K562 (cell line): ENCODE data around the gene RSPH6A. TPM values are rescaled to one million over a fixed set of nuclear protein-coding genes. Genes with fewer than 3 reads are reported as not detected.

Experiments used
- ATAC-seq: fragments of 200-7000 bp; cut with Tn5 transposase; 3 replicates; pipeline ENCODE4 v1.9.1; 2020; ENCODE audit warnings: moderate library complexity
- BruUV-seq: library from RNA; stranded (reverse); fragments of 400-500 nt; replicated peaks from 2 replicates; lab custom pipeline; 2021; lab: Mats Ljungman, UMichigan
- CTCF ChIA-PET: fragments of 300-600 bp; formaldehyde crosslinking; extraction: SDS; loops from one replicate; lab custom pipeline; 2021; ENCODE audit warnings: low intra/inter-chr PET ratio; lab: Yijun Ruan, JAX
- POLR2A ChIA-PET: fragments of 300-600, 350-650 bp; sonication (Branson Sonifier 250); formaldehyde crosslinking; extraction: SDS; loops from one replicate; lab custom pipeline; 2021; ENCODE audit warnings: antibody characterized with exemption, inconsistent platforms; lab: Yijun Ruan, JAX
- DNase-seq, 4 experiments: peaks; one replicate each; pipeline versions ENCODE4 v3.0.0 to v3.0.0-alpha.2; 2011 to 2018; ENCODE audit warnings: low spot score in 3 of 4, mixed read lengths in 3 of 4; ENCODE audit errors: extremely low read depth in 1 of 4
- FAIRE-seq: peaks from 2 replicates; lab custom pipeline; 2011; peaks lifted over from hg19 to GRCh38; lab: Jason Lieb, UNC
- H2AFZ ChIP-seq: 2 replicates; pipeline ENCODE4 v1.6.0; 2011; ENCODE audit warnings: low read depth, low read length, control low read depth, inconsistent platforms
- H3K27ac ChIP-seq: fragments of 200-600 bp; 3 replicates; pipeline ENCODE4 v1.8.0; 2011; ENCODE audit warnings: low read depth, mild to moderate bottlenecking, control low read depth, inconsistent platforms, low read length, moderate library complexity, mixed read lengths; ENCODE audit errors: extremely low read depth
- H3K27me3 ChIP-seq, 2 experiments: fragments of 300-600 bp in 1 of 2; 2 replicates in 1 of 2; 3 replicates in 1 of 2; pipeline versions ENCODE4 v1.6.0 to v1.8.0; 2011; ENCODE audit warnings: inconsistent platforms in 2 of 2, low read length in 2 of 2, mild to moderate bottlenecking in 1 of 2, mixed read lengths in 1 of 2, moderate library complexity in 1 of 2; ENCODE audit not compliant: control insufficient read depth in 2 of 2, insufficient read depth in 2 of 2
- H3K36me3 ChIP-seq: fragments of 300-600 bp; 3 replicates; pipeline ENCODE4 v1.8.0; 2011; ENCODE audit warnings: mild to moderate bottlenecking, low read length, inconsistent platforms; ENCODE audit not compliant: control insufficient read depth, insufficient read depth
- H3K4me1 ChIP-seq, 2 experiments: fragments of 200-600 bp in 1 of 2; replicated peaks in 1 of 2; 2 replicates in 1 of 2; 3 replicates in 1 of 2; pipeline versions ENCODE4 v1.5.1 to v1.8.0; 2011; ENCODE audit warnings: inconsistent platforms in 2 of 2, low read length in 2 of 2, mild to moderate bottlenecking in 1 of 2, mixed read lengths in 1 of 2, moderate library complexity in 1 of 2; ENCODE audit not compliant: control insufficient read depth in 2 of 2, insufficient read depth in 2 of 2
- H3K4me2 ChIP-seq: 2 replicates; pipeline ENCODE4 v1.6.1; 2011; ENCODE audit warnings: low read length, control low read depth, inconsistent platforms, mixed read lengths; ENCODE audit not compliant: insufficient read depth
- H3K4me3 ChIP-seq: fragments of 200-600 bp; sonication (generic), shearing (Covaris generic); 2 replicates; pipeline ENCODE4 v1.5.1; 2016; ENCODE audit warnings: control low read depth, inconsistent platforms
- H3K79me2 ChIP-seq: fragments of 200-600 bp; 3 replicates; pipeline ENCODE4 v1.8.0; 2011; ENCODE audit warnings: low read length, inconsistent platforms; ENCODE audit not compliant: control insufficient read depth, insufficient read depth
- H3K9ac ChIP-seq, 2 experiments: 2 replicates each; pipeline versions ENCODE4 v1.6.0 to v1.6.1; 2011; ENCODE audit warnings: low read depth in 2 of 2, low read length in 2 of 2, control low read depth in 1 of 2, inconsistent platforms in 1 of 2, mild to moderate bottlenecking in 1 of 2, mixed read lengths in 1 of 2; ENCODE audit not compliant: insufficient read depth in 1 of 2
- H3K9me1 ChIP-seq: one replicate; pipeline ENCODE4 v1.6.0; 2011; ENCODE audit warnings: inconsistent platforms, mild to moderate bottlenecking, low read length, moderate library complexity; ENCODE audit not compliant: control insufficient read depth, insufficient read depth
- H3K9me3 ChIP-seq: replicated peaks from 2 replicates; pipeline ENCODE4 v1.5.1; 2011; ENCODE audit warnings: low read depth, low read length, inconsistent platforms; ENCODE audit not compliant: control insufficient read depth, insufficient read depth
- H4K20me1 ChIP-seq: replicated peaks from 2 replicates; pipeline ENCODE4 v1.6.1; 2011; ENCODE audit warnings: low read length, inconsistent platforms, mixed read lengths; ENCODE audit not compliant: control insufficient read depth, insufficient read depth
- CAMTA2 ChIP-seq: fragments of 250-450 bp; sonication (Bioruptor Pico); conservative IDR thresholded peaks from 2 replicates; pipeline ENCODE4 v1.5.1; 2022
- E2F3 ChIP-seq: fragments of 250-450 bp; sonication (Bioruptor Pico); IDR thresholded peaks from 2 replicates; pipeline ENCODE4 v1.4.0; 2020; ENCODE audit warnings: mild to moderate bottlenecking
- GTF2B ChIP-seq: IDR thresholded peaks from 2 replicates; pipeline ENCODE4 v1.6.1; 2011; ENCODE audit not compliant: insufficient read length; ENCODE audit errors: extremely low read depth
- ILK ChIP-seq: fragments of 450-650 bp; IDR thresholded peaks from 2 replicates; pipeline ENCODE4 v1.6.1; 2016; ENCODE audit warnings: missing genetic modification characterization, low read depth, mild to moderate bottlenecking, missing compliant biosample characterization, moderate library complexity, borderline replicate concordance
- KLF10 ChIP-seq: fragments of 250-450 bp; sonication (Bioruptor Pico); IDR thresholded peaks from 2 replicates; pipeline ENCODE4 v1.6.1; 2021; ENCODE audit warnings: matching md5 sums
- PRPF4 ChIP-seq: fragments of 200-400 bp; formaldehyde crosslinking; IDR thresholded peaks from one replicate; pipeline ENCODE4 v1.6.1; 2017; ENCODE audit warnings: low read length, low read depth, mild to moderate bottlenecking; ENCODE audit not compliant: insufficient read depth, poor library complexity, severe bottlenecking
- TBP ChIP-seq: optimal IDR thresholded peaks from 2 replicates; pipeline ENCODE3; 2011; ENCODE audit warnings: low read depth, low read length, improper control_type of control experiment
- ZNF407 ChIP-seq: fragments of 450-650 bp; IDR thresholded peaks from 2 replicates; pipeline ENCODE4 v1.6.1; 2016; ENCODE audit warnings: low read depth
- ZZZ3 ChIP-seq: fragments of 450-650 bp; IDR thresholded peaks from 2 replicates; pipeline ENCODE4 v1.6.1; 2016; ENCODE audit warnings: antibody characterized with exemption, mild to moderate bottlenecking, moderate library complexity
- WGBS: fragments of 100-300 bp; shearing (Covaris generic); methylation state at CpG from one replicate; pipeline ENCODE4 v1.1.6; 2016; ENCODE audit warnings: low coverage, mixed read lengths; ENCODE audit not compliant: insufficient coverage; ENCODE audit errors: missing lambda C conversion rate; 5-methylcytosine and 5-hydroxymethylcytosine counted together
- in situ Hi-C: fragments of 300-500 bp; cut with MboI; formaldehyde crosslinking; loops from 4 replicates; pipeline ENCODE4 v1.15.0; 2018; ENCODE audit warnings: inconsistent platforms, mixed read lengths
- intact Hi-C: fragments of 100-400 bp; cut with micrococcal nuclease; formaldehyde crosslinking; loops from 2 replicates; pipeline ENCODE4 v1.14.2; 2022
- polyA plus RNA-seq, 8 experiments: library from polyadenylated mRNA; depleted of rRNA in 4 of 8; stranded (reverse) in 5 of 8; unstranded in 3 of 8; fragments of >200 nt; fragmentation: Nextera tagmentation in 2 of 8; fragmentation: Illumina TruSeq in 1 of 8; extraction: Ambion mirVana in 2 of 8; extraction: Trizol in 1 of 8; gene quantifications; 2 replicates each; pipeline versions ENCODE4 v1.2.1 to v1.2.3, GENCODE V29; 2011 to 2014; ENCODE audit warnings: inconsistent platforms in 1 of 8, missing spikeins in 1 of 8
- total RNA-seq, 7 experiments: library from RNA; depleted of rRNA in 6 of 7; stranded (reverse); fragments of >200 nt in 6 of 7; fragmentation: Illumina TruSeq in 2 of 7; extraction: Trizol in 2 of 7; gene quantifications; 2 replicates each; pipeline versions ENCODE4 v1.2.1 to v1.2.3, GENCODE V29; 2011 to 2021; ENCODE audit warnings: low replicate concordance in 1 of 7
- TF ChIP-seq, protein P1 (sequence below): fragments of 250-450 bp; sonication (Bioruptor Pico); IDR thresholded peaks from 2 replicates; pipeline ENCODE4 v1.5.0; 2021; ENCODE audit warnings: mild to moderate bottlenecking, moderate library complexity

Gene RSPH6A
- total and polyA plus RNA-seq, 9 of the 15 experiments (the other 6 are each of a cell fraction or from before 2014, with no cell fraction given) = 0.03 to 0.15 (median 0.07) TPM; not detected in 5

GRCh38 chr19:45793178-45793564 lies 21.9 kb downstream of the RSPH6A start:
- Histone ChIP-seq H3K4me2 (peak overlapping the region; percentile 49; the same call in 1 of the 2 replicates), H3K36me3 (peaks cover 28% of the 10 kb centered on the region; the same call in 2 of the 3 replicates), H3K9ac (no peak overlapping the region; a peak in 1 of 4 replicates), H2AFZ (peak overlapping the region; percentile 62), H3K9me1 (peaks cover 4% of the 10 kb centered on the region), H3K79me2 (peaks cover 19% of the 10 kb centered on the region), H3K4me3 (peak overlapping the region; percentile 95), H3K9me3 (no peaks in the 10 kb centered on the region), H3K27me3 (no peaks in the 10 kb centered on the region), H3K27ac (no peak overlapping the region; the same call in 2 of the 3 replicates), H4K20me1 (peaks cover 3% of the 10 kb centered on the region), H3K4me1 (peaks cover 19 to 27% of the 10 kb centered on the region in 2 experiments)
- ChIA-PET POLR2A (interaction anchor here (0.6 to 1.8 kb wide), 8 partner anchors 11 to 1367 kb away, joined by 3 to 9 read pairs (median 4); partner anchors contain the start of gene DMPK), CTCF (no interaction called here)
- BruUV-seq = no TSS peak
- intact Hi-C loops (no loop called here), in situ Hi-C loops (no loop called here)
- ATAC-seq (no peak), DNase-seq (no peak), FAIRE-seq (no peak)
- 4% methylated on average over 3 of the region's 3 CpGs for WGBS
- TF ChIP-seq CAMTA2 (CRISPR knock-in tag) (no peak), ZNF407 (0 out of 2 replicates have a peak, but pooled peaks have one; percentile 31), KLF10 (no peak), TBP (no peak), E2F3 (CRISPR knock-in tag) (no peak), ZZZ3 (no peak), ILK (no peak), GTF2B (no peak), PRPF4 (no peak)
- TF ChIP-seq, protein P1, sequence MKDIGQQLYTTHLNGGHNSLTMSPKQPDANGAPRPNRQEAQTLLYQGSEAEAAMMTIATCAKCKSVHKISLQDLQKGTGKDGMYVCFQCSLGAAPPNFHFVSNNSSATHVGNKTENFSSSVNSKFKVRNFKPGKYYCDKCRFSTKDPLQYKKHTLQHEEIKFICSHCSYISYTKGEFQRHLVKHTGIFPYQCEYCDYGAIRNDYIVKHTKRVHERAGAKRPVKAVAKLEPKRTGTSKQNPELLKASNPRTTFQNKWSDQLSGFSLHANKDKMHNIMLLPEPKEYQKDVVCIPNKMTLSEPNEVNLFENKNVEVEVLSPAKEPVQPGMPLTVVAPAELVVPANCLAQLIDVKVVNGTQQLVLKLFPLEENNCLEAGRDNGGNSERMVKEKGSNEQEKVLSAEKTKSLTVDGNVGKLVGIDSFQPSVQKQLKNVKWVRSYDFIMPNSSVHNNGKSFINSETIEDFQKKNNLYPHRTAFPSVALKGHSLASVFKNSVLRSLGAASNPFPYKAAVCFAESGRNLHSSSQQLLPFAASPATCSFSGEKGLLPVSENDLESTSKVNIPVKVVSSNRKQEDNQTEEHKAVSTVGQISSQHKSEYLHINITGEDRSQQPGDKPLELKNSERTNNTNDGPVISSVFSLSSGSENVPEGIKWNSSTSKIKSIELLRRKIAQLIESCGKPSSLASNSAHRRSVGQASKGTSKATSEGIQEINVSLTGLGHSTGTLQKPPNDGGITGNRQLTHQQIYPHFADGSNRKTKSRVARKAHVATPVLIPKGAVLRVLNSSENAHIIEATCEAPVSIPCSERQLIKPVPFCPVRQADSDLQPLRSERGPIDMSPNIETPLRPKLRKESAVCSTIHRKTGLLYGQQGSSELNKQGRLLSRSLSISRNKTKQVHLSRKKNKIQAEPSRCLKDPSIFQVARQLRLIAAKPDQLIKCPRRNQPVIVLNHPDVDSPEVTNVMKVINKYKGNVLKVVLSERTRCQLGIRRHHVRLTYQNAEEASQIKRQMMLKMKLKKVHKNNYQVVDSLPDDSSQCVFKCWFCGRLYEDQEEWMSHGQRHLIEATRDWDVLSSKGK (CRISPR knock-in tag) = no peak
